ENCODE results near the gene CPLANE2. TPM values are rescaled to one million over a fixed set of nuclear protein-coding genes. Genes with fewer than 3 reads are reported as not detected.

The CPLANE2 gene
- total RNA-seq, 1 donor from 2014 or later, result 3.0 TPM

DNA sequence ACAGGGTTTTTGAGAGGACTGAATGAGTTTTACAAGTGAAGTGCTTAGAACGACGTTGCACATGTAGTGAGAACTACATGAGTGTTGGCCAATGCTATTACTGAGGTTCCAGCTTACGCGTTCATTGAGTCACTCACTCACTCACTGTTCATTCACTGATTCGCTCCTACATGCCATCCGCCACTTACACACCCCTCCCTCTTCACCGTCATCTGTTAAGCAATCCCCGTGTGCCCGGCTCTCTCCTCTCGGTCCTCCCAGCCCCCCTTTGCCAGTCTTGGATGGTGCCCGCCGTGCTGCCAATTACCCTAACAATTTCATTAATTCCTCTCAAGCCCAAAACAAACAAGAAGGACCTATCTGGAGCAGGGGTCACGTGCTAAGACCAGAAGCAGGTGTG is 53.8 kb downstream of the CPLANE2 start:
- Histone ChIP-seq H3K27me3 (no peaks in the 10 kb centered on the region), H4K20me1 (ENCODE audit: low read depth) (no peaks in the 10 kb centered on the region), H3K4me1 (peaks cover 10% of the 10 kb centered on the region), H3K4me2 (no peak overlapping the region), H2AFZ (replicated peaks) (no peak overlapping the region), H3K36me3 (no peaks in the 10 kb centered on the region), H3K27ac (no peak overlapping the region), H3F3A (ENCODE audit: low read depth) (peaks cover 13% of the 10 kb centered on the region), H3K79me2 (ENCODE audit: low read depth) (no peaks in the 10 kb centered on the region), H3K9me3 (ENCODE audit: low read depth) (no peaks in the 10 kb centered on the region), H3K9ac (no peak overlapping the region), H3K4me3 (no peak overlapping the region)
- Mint-ChIP-seq H3K4me1 (peaks cover 31% of the 10 kb centered on the region), H3K4me3 (no peak overlapping the region), H3K9me3 (no peaks in the 10 kb centered on the region), H3K27ac (no peak overlapping the region), H3K27me3 (ENCODE audit: insufficient read depth, low read depth) (peaks cover 6% of the 10 kb centered on the region), H3K36me3 (no peaks in the 10 kb centered on the region)
- TF ChIP-seq, protein P1, sequence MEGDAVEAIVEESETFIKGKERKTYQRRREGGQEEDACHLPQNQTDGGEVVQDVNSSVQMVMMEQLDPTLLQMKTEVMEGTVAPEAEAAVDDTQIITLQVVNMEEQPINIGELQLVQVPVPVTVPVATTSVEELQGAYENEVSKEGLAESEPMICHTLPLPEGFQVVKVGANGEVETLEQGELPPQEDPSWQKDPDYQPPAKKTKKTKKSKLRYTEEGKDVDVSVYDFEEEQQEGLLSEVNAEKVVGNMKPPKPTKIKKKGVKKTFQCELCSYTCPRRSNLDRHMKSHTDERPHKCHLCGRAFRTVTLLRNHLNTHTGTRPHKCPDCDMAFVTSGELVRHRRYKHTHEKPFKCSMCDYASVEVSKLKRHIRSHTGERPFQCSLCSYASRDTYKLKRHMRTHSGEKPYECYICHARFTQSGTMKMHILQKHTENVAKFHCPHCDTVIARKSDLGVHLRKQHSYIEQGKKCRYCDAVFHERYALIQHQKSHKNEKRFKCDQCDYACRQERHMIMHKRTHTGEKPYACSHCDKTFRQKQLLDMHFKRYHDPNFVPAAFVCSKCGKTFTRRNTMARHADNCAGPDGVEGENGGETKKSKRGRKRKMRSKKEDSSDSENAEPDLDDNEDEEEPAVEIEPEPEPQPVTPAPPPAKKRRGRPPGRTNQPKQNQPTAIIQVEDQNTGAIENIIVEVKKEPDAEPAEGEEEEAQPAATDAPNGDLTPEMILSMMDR (IDR thresholded peaks at IDR 0.05), result no peak
- no peak for TF ChIP-seq EZH2phosphoT487 (IDR thresholded peaks at IDR 0.05)
- DNase-seq (ENCODE audit: low spot score), result no peak

DNA sequence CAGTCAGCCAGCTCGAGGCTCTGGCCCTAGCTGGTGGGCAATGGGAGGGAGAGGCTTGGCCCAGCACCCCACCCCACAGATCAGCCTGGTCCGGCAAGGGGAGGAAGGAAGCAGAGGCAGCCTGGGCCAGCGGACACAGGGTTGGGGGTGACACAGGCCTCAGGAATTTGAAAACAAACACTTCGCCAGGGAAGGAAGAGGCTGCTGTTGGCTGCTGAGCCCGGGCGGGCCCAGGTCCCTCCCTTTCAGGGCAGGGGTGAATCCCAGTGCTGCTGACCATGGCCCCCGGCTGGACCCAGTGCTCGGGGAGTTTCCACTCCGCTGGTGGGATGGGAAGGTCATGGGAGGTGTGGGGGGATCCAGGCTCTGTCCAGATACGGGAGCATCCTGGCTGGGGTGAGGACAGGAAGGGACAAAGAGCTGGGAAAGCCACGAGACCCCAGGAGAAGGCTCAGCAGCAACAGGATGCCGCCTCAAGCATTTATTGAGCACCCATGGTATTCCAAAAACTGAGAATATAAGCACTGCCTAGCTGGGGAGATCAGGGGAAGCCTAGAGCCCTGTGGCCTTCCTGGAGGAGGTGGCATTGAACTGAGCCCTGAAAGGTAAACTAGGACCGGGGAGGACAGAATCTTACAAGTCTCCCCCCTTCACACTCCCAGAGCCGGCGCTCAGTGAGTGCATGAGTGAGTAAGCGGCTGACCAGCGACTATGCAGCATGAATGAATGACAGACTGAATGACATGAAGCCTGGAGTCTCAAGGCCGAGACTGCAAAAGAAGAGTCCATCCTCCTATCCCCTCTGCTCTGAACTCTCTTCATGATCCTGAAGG is 54.9 kb downstream of the CPLANE2 start:
- H3K9me3 Mint-ChIP-seq, result no peaks in the 10 kb centered on the region

More for the DNA sequence above, 54.9 kb downstream of the CPLANE2 start:
- H4K20me1 ChIP-seq (ENCODE audit: low read depth), result no peaks in the 10 kb centered on the region
- H3K4me3 ChIP-seq, result no peak overlapping the region
- no peaks in the 10 kb centered on the region for H3K79me2 ChIP-seq (ENCODE audit: low read depth)
- peak overlapping the region; percentile 98 for H2AFZ ChIP-seq (replicated peaks)
- no peak for TF ChIP-seq EZH2phosphoT487 (IDR thresholded peaks at IDR 0.05)
- TF ChIP-seq, protein P1 (IDR thresholded peaks at IDR 0.05), result no peak
- TF ChIP-seq EZH2 (IDR thresholded peaks at IDR 0.05), result no peak
- peak overlapping the region; percentile 51 for H3K9ac ChIP-seq
- Mint-ChIP-seq H3K4me3 (peak overlapping the region; percentile 73), H3K4me1 (peaks cover 34% of the 10 kb centered on the region), H3K27me3 (ENCODE audit: insufficient read depth, low read depth) (peaks cover 10% of the 10 kb centered on the region), H3K36me3 (no peaks in the 10 kb centered on the region), H3K27ac (peak overlapping the region; percentile 98)
- H3K9me3 ChIP-seq (ENCODE audit: low read depth), result no peaks in the 10 kb centered on the region
- peak overlapping the region; percentile 84 for H3K27ac ChIP-seq
- H3K4me1 ChIP-seq, result peaks cover 10% of the 10 kb centered on the region
- H3K4me2 ChIP-seq, result peak overlapping the region; percentile 38
- H3K27me3 ChIP-seq, result no peaks in the 10 kb centered on the region
- peaks cover 13% of the 10 kb centered on the region for H3F3A ChIP-seq (ENCODE audit: low read depth)
- H3K36me3 ChIP-seq, result no peaks in the 10 kb centered on the region
- DNase-seq (ENCODE audit: low spot score), result peak; percentile 75

Small RNA genes lying within 50 kb of the gene (small RNA-seq; reads per million reads assigned to genes)
- gene MT1XP1, result not detected

Other genes starting within 250 kb of the CPLANE2 start
- not detected in 2 replicates for gene SRARP, start 232.9 kb downstream of the CPLANE2 start, total RNA-seq (ENCODE audit: low replicate concordance)
- gene HSPB7, start 219.1 kb downstream of the CPLANE2 start, total RNA-seq (ENCODE audit: low replicate concordance), result not detected in 2 replicates
- gene CLCNKA, start 215.1 kb downstream of the CPLANE2 start, total RNA-seq (ENCODE audit: low replicate concordance), result not detected in 2 replicates
- gene CLCNKB, start 193.4 kb downstream of the CPLANE2 start, total RNA-seq (ENCODE audit: low replicate concordance), result 0.97 and 2.7 TPM in 2 replicates
- 0.13 and 2.6 TPM in 2 replicates for gene FAM131C, start 163.5 kb downstream of the CPLANE2 start, total RNA-seq (ENCODE audit: low replicate concordance)
- gene EPHA2, start 81.1 kb downstream of the CPLANE2 start, total RNA-seq (ENCODE audit: low replicate concordance), result 14.9 and 40.9 TPM in 2 replicates
- gene ARHGEF19, start 24.5 kb downstream of the CPLANE2 start, total RNA-seq (ENCODE audit: low replicate concordance), result 10.9 and 22.2 TPM in 2 replicates
- gene FBXO42, start 115.3 kb upstream of the CPLANE2 start, total RNA-seq (ENCODE audit: low replicate concordance), result 18.8 and 24.7 TPM in 2 replicates
- 50.2 and 73.2 TPM in 2 replicates for gene SZRD1, start 130.1 kb upstream of the CPLANE2 start, total RNA-seq (ENCODE audit: low replicate concordance)
- not detected in 2 replicates for gene SPATA21, start 200.2 kb upstream of the CPLANE2 start, total RNA-seq (ENCODE audit: low replicate concordance)
- 46.6 and 51.0 TPM in 2 replicates for gene NECAP2, start 203.5 kb upstream of the CPLANE2 start, total RNA-seq (ENCODE audit: low replicate concordance)

Measured in neural progenitor cell (in vitro differentiated cells).